H1 (cell line): ENCODE data around the gene UBN2. TPM values are rescaled to one million over a fixed set of nuclear protein-coding genes. Genes with fewer than 3 reads are reported as not detected.

Experiments
- CTCF ChIA-PET: fragments of 300-600 bp; sonication (Branson Sonifier 250); formaldehyde crosslinking; loops from one replicate; lab custom pipeline; 2021; ENCODE audit not compliant: partially characterized antibody; lab: Charles Lee
- POLR2A ChIA-PET: fragments of 300-600 bp; sonication (Branson Sonifier 250); formaldehyde crosslinking; loops from one replicate; lab custom pipeline; 2021; ENCODE audit warnings: inconsistent platforms; ENCODE audit not compliant: partially characterized antibody; lab: Charles Lee
- DNase-seq, 2 experiments: peaks; one replicate each; pipeline versions ENCODE4 v3.0.0 to v3.0.0-alpha.2; 2010 to 2022; ENCODE audit warnings: low spot score in 2 of 2, low read depth in 1 of 2, mixed read lengths in 1 of 2
- FAIRE-seq: peaks from 2 replicates; lab custom pipeline; 2011; peaks lifted over from hg19 to GRCh38; lab: Jason Lieb, UNC
- H2AFZ ChIP-seq: 2 replicates; pipeline ENCODE4 v1.8.1; 2012; ENCODE audit warnings: low read length, inconsistent platforms
- H2AK5ac ChIP-seq: 2 replicates; pipeline ENCODE4 v1.6.1; 2013; ENCODE audit warnings: low read depth, low read length
- H2BK120ac ChIP-seq: replicated peaks from 2 replicates; pipeline ENCODE3; 2013; ENCODE audit warnings: low read depth, low read length, inconsistent platforms
- H2BK12ac ChIP-seq: 2 replicates; pipeline ENCODE4 v1.6.1; 2013; ENCODE audit warnings: low read depth, low read length
- H2BK15ac ChIP-seq: 2 replicates; pipeline ENCODE4 v1.6.1; 2013; ENCODE audit warnings: low read length
- H2BK20ac ChIP-seq: 2 replicates; pipeline ENCODE4 v1.6.1; 2013; ENCODE audit warnings: low read length
- H2BK5ac ChIP-seq: 2 replicates; pipeline ENCODE4 v1.6.1; 2013; ENCODE audit warnings: low read depth, low read length
- H3K14ac ChIP-seq: 2 replicates; pipeline ENCODE4 v1.6.1; 2013; ENCODE audit warnings: inconsistent platforms; ENCODE audit not compliant: insufficient read length
- H3K18ac ChIP-seq: 2 replicates; pipeline ENCODE4 v1.6.1; 2013; ENCODE audit warnings: low read length; ENCODE audit errors: extremely low read depth
- H3K23ac ChIP-seq: 2 replicates; pipeline ENCODE4 v1.6.1; 2013; ENCODE audit warnings: inconsistent platforms; ENCODE audit not compliant: insufficient read length
- H3K23me2 ChIP-seq: 2 replicates; pipeline ENCODE4 v1.6.1; 2013; ENCODE audit warnings: low read depth, low read length
- H3K27ac ChIP-seq: 2 replicates; pipeline ENCODE4 v1.6.1; 2011; ENCODE audit warnings: low read depth, low read length, inconsistent platforms
- H3K27me3 ChIP-seq, 4 experiments: replicated peaks in 1 of 4; 1 replicate in 1 of 4; 2 replicates in 3 of 4; pipeline versions ENCODE4 v1.6.1 to v1.8.1; 2011 to 2013; ENCODE audit warnings: low read length in 3 of 4, mild to moderate bottlenecking in 3 of 4, inconsistent platforms in 2 of 4, mixed read lengths in 2 of 4, moderate library complexity in 1 of 4; ENCODE audit not compliant: control insufficient read depth in 3 of 4, insufficient read depth in 3 of 4; ENCODE audit errors: extremely low read depth in 1 of 4
- H3K36me3 ChIP-seq, 4 experiments: 2 replicates each; pipeline versions ENCODE4 v1.6.1 to v1.8.1; 2011 to 2013; ENCODE audit warnings: mild to moderate bottlenecking in 4 of 4, low read length in 3 of 4, moderate library complexity in 2 of 4, control low read depth in 1 of 4, inconsistent platforms in 1 of 4; ENCODE audit not compliant: insufficient read depth in 4 of 4, control insufficient read depth in 2 of 4
- H3K4ac ChIP-seq: replicated peaks from 2 replicates; pipeline ENCODE3; 2013; ENCODE audit warnings: low read length, low read depth, mixed read lengths, inconsistent platforms; ENCODE audit not compliant: insufficient read length
- H3K4me1 ChIP-seq, 4 experiments: replicated peaks in 1 of 4; 1 replicate in 1 of 4; 2 replicates in 3 of 4; pipeline versions ENCODE4 v1.6.1 to v1.8.1; 2011 to 2013; ENCODE audit warnings: low read length in 3 of 4, inconsistent platforms in 2 of 4, mixed read lengths in 1 of 4; ENCODE audit not compliant: insufficient read depth in 4 of 4, control insufficient read depth in 3 of 4
- H3K4me2 ChIP-seq, 2 experiments: 2 replicates each; pipeline versions ENCODE4 v1.6.1 to v1.8.1; 2011 to 2013; ENCODE audit warnings: low read depth in 2 of 2, low read length in 2 of 2, control low read depth in 1 of 2, inconsistent platforms in 1 of 2, mild to moderate bottlenecking in 1 of 2; ENCODE audit not compliant: insufficient read depth in 1 of 2
- H3K4me3 ChIP-seq, 4 experiments: fragments of 200-600, 300-600 bp in 1 of 4; sonication (generic), shearing (Covaris generic), sonication (Bioruptor Twin) in 1 of 4; 2 replicates each; pipeline versions ENCODE4 v1.5.1 to v1.8.1; 2011 to 2016; ENCODE audit warnings: low read length in 4 of 4, low read depth in 3 of 4, control low read depth in 2 of 4, inconsistent platforms in 2 of 4, mild to moderate bottlenecking in 2 of 4, mixed read lengths in 1 of 4, moderate library complexity in 1 of 4; ENCODE audit not compliant: insufficient read depth in 2 of 4; ENCODE audit errors: extremely low read depth in 1 of 4
- H3K56ac ChIP-seq: replicated peaks from 2 replicates; pipeline ENCODE3; 2013; ENCODE audit warnings: low read depth, mild to moderate bottlenecking, mixed read lengths, low read length, inconsistent platforms; ENCODE audit not compliant: insufficient read length
- H3K79me1 ChIP-seq: 2 replicates; pipeline ENCODE4 v1.6.1; 2013; ENCODE audit warnings: low read depth, low read length, control low read depth
- H3K79me2 ChIP-seq, 2 experiments: 2 replicates each; pipeline versions ENCODE4 v1.6.1 to v1.8.1; 2012 to 2013; ENCODE audit warnings: low read length in 2 of 2, mild to moderate bottlenecking in 2 of 2, inconsistent platforms in 1 of 2; ENCODE audit not compliant: insufficient read depth in 2 of 2, control insufficient read depth in 1 of 2
- H3K9ac ChIP-seq, 4 experiments: replicated peaks in 1 of 4; 1 replicate in 1 of 4; 2 replicates in 3 of 4; pipeline versions ENCODE4 v1.6.1 to v1.8.1; 2011 to 2013; ENCODE audit warnings: low read depth in 3 of 4, low read length in 3 of 4, control low read depth in 2 of 4, mild to moderate bottlenecking in 2 of 4, moderate library complexity in 2 of 4, inconsistent platforms in 1 of 4; ENCODE audit errors: extremely low read depth in 1 of 4
- H3K9me3 ChIP-seq, 2 experiments: 2 replicates each; pipeline versions ENCODE4 v1.6.1 to v1.8.1; 2012 to 2013; ENCODE audit warnings: mild to moderate bottlenecking in 2 of 2, moderate library complexity in 2 of 2, control low read depth in 1 of 2, inconsistent platforms in 1 of 2, low read depth in 1 of 2, low read length in 1 of 2, mixed read lengths in 1 of 2; ENCODE audit not compliant: insufficient read depth in 2 of 2
- H4K20me1 ChIP-seq, 2 experiments: replicated peaks in 1 of 2; 2 replicates each; pipeline versions ENCODE3 to v1.8.1; 2011 to 2013; ENCODE audit warnings: inconsistent platforms in 2 of 2, low read length in 2 of 2, mild to moderate bottlenecking in 1 of 2; ENCODE audit not compliant: insufficient read depth in 2 of 2, control insufficient read depth in 1 of 2
- H4K5ac ChIP-seq: 2 replicates; pipeline ENCODE4 v1.6.1; 2013; ENCODE audit warnings: low read length, low read depth, mixed read lengths, inconsistent platforms; ENCODE audit not compliant: insufficient read length
- H4K8ac ChIP-seq: 2 replicates; pipeline ENCODE4 v1.8.0; 2013; ENCODE audit warnings: mild to moderate bottlenecking, moderate library complexity, low read length, inconsistent platforms; ENCODE audit not compliant: insufficient read depth; ENCODE audit errors: extremely low read depth
- H4K91ac ChIP-seq: replicated peaks from 2 replicates; pipeline ENCODE3; 2013; ENCODE audit warnings: low read length, mixed read lengths, inconsistent platforms; ENCODE audit not compliant: insufficient read length
- BRCA1 ChIP-seq: IDR thresholded peaks from 2 replicates; pipeline ENCODE4 v1.6.1; 2012; ENCODE audit warnings: low read depth, low read length, improper control_type of control experiment
- CHD1 ChIP-seq: IDR thresholded peaks from 2 replicates; pipeline ENCODE4 v1.6.1; 2012; ENCODE audit warnings: low read depth, low read length, improper control_type of control experiment
- CTBP2 ChIP-seq: IDR thresholded peaks from 2 replicates; pipeline ENCODE4 v1.7.0; 2011; ENCODE audit warnings: borderline replicate concordance, mild to moderate bottlenecking, moderate library complexity, mixed read lengths, low read length; ENCODE audit not compliant: insufficient read depth, insufficient read length
- EGR1 ChIP-seq: IDR thresholded peaks from 2 replicates; pipeline ENCODE4 v1.6.1; 2011; ENCODE audit warnings: low read depth, low read length, borderline replicate concordance
- FOSL1 ChIP-seq: IDR thresholded peaks from 2 replicates; pipeline ENCODE4 v1.6.1; 2011; ENCODE audit warnings: mild to moderate bottlenecking, low read depth, low read length, moderate library complexity; ENCODE audit not compliant: insufficient read depth
- GABPA ChIP-seq: IDR thresholded peaks from 2 replicates; pipeline ENCODE4 v1.6.1; 2011; ENCODE audit warnings: mild to moderate bottlenecking, low read length, moderate library complexity, borderline replicate concordance; ENCODE audit not compliant: insufficient read depth
- NANOG ChIP-seq: IDR thresholded peaks from 2 replicates; pipeline ENCODE4 v1.6.1; 2011; ENCODE audit warnings: low read length, low read depth, mild to moderate bottlenecking, inconsistent platforms; ENCODE audit not compliant: insufficient read depth, poor library complexity, severe bottlenecking
- POU5F1 ChIP-seq: IDR thresholded peaks from 2 replicates; pipeline ENCODE4 v1.6.1; 2011; ENCODE audit warnings: low read depth, mild to moderate bottlenecking, low read length, moderate library complexity
- RXRA ChIP-seq: IDR thresholded peaks from 2 replicates; pipeline ENCODE4 v1.6.1; 2011; ENCODE audit warnings: low read depth, mild to moderate bottlenecking, low read length, moderate library complexity; ENCODE audit not compliant: insufficient read depth
- SRF ChIP-seq: IDR thresholded peaks from 2 replicates; pipeline ENCODE4 v1.6.1; 2011; ENCODE audit warnings: mild to moderate bottlenecking, low read depth, low read length, moderate library complexity
- YY1 ChIP-seq: IDR thresholded peaks from 2 replicates; pipeline ENCODE4 v1.6.1; 2011; ENCODE audit warnings: low read depth, mild to moderate bottlenecking, low read length
- WGBS, 2 experiments: shearing (Covaris generic) in 1 of 2; methylation state at CpG; one replicate each; pipeline versions ENCODE4 v1.1.6 to v1.1.7; 2013 to 2015; ENCODE audit warnings: low lambda C conversion rate in 2 of 2, mixed read lengths in 2 of 2, inconsistent platforms in 1 of 2, low coverage in 1 of 2, missing lambda C conversion rate in 1 of 2; ENCODE audit not compliant: insufficient replicate concordance in 2 of 2, insufficient coverage in 1 of 2, insufficient read length in 1 of 2; ENCODE audit errors: extremely low coverage in 1 of 2, missing lambda C conversion rate in 1 of 2; 5-methylcytosine and 5-hydroxymethylcytosine counted together
- polyA plus RNA-seq, 7 experiments: library from polyadenylated mRNA; depleted of rRNA in 3 of 7; stranded (reverse) in 5 of 7; unstranded in 2 of 7; fragments of >200 nt in 5 of 7; fragments of 200-250 nt in 2 of 7; gene quantifications; 1 replicate in 5 of 7; 2 replicates in 1 of 7; 4 replicates in 1 of 7; pipeline versions ENCODE4 v1.2.1 to v1.2.3, GENCODE V29; 2011 to 2013; ENCODE audit warnings: missing spikeins in 2 of 7, mixed read lengths in 2 of 7
- total RNA-seq: library from RNA; stranded (reverse); fragmentation: NEBNext Ultra II Directional; extraction: Animal tissue kit (Norgen Biotek cat#: 25700); gene quantifications from 2 replicates; pipeline ENCODE4 v1.2.1, GENCODE V29; 2021

Gene UBN2
- total and polyA plus RNA-seq, 2 of the 8 experiments (the other 6 are each of a cell fraction or from before 2014, with no cell fraction given) = 4.1 to 39.6 TPM

- no peak overlapping the region for H2BK120ac ChIP-seq
- H3K9ac ChIP-seq = peak overlapping the region; percentile 72 to 85 (median 79)
- H2BK5ac ChIP-seq = peak overlapping the region; percentile 98; the same call in 1 of the 2 replicates
- H3K27ac ChIP-seq = peak overlapping the region; percentile 82
- POLR2A ChIA-PET = interaction anchor here (1.0 to 2.2 kb wide), 8 partner anchors 11 to 123 kb away, joined by 3 to 8 read pairs (median 4); partner anchors contain the start of gene ZC3HAV1
- no peak overlapping the region for H3K4ac ChIP-seq
- H2BK15ac ChIP-seq = no peak overlapping the region
- peaks cover 0 to 46% of the 10 kb centered on the region in 2 experiments; a peak in 2 of 4 replicates for H3K79me2 ChIP-seq
- no peaks in the 10 kb centered on the region for H3K79me1 ChIP-seq
- H3K14ac ChIP-seq = no peak overlapping the region
- WGBS, 2 experiments = 0% methylated on average over 70 of the region's 101 CpGs; no CpG with 5 or more reads in 1 of the 2 experiments
- peaks cover 5% of the 10 kb centered on the region; the same call in 1 of the 2 replicates for H3K23me2 ChIP-seq
- DNase-seq (peak; percentile 3 to 63), FAIRE-seq (no peak)
- H3K27me3 ChIP-seq = no peaks in the 10 kb centered on the region
- no peaks in the 10 kb centered on the region for H3K9me3 ChIP-seq
- H4K8ac ChIP-seq = peak overlapping the region; percentile 81
- no peak overlapping the region for H2BK20ac ChIP-seq
- no peak overlapping the region for H3K23ac ChIP-seq
- peak overlapping the region; percentile 91 for H4K5ac ChIP-seq
- H2AK5ac ChIP-seq = no peak overlapping the region
- H3K4me2 ChIP-seq = peak overlapping the region; percentile 53 to 63
- H3K4me3 ChIP-seq = peak overlapping the region; percentile 86 to 95 (median 88)
- H2AFZ ChIP-seq = peak overlapping the region; percentile 91; the same call in 1 of the 2 replicates
- H4K91ac ChIP-seq = peak overlapping the region; percentile 84
- peak overlapping the region; percentile 81; the same call in 1 of the 2 replicates for H2BK12ac ChIP-seq
- peaks cover 0 to 3% (median 0%) of the 10 kb centered on the region in 4 experiments; a peak in 1 of 7 replicates for H3K4me1 ChIP-seq
- peaks cover 0 to under 1% (median 0%) of the 10 kb centered on the region in 4 experiments; a peak in 1 of 8 replicates for H3K36me3 ChIP-seq
- peak overlapping the region; percentile 98 for H3K56ac ChIP-seq
- H3K18ac ChIP-seq = no peak overlapping the region
- CTCF ChIA-PET = no interaction called here
- peaks cover 0 to 1% of the 10 kb centered on the region in 2 experiments for H4K20me1 ChIP-seq
- no peak for TF ChIP-seq EGR1
- no peak for TF ChIP-seq BRCA1
- no peak for TF ChIP-seq SRF
- no peak for TF ChIP-seq RXRA
- no peak for TF ChIP-seq GABPA
- TF ChIP-seq YY1 = no peak
- peak; percentile 10 for TF ChIP-seq CTBP2
- TF ChIP-seq FOSL1 = no peak
- TF ChIP-seq CHD1 = no peak
- no peak for TF ChIP-seq POU5F1
- no peak for TF ChIP-seq NANOG
Observed at GRCh38 chr7:139231513-139232376, 708 bp downstream of the UBN2 start.
